HG03565 (cell line): ENCODE results near the gene TNPO1.

Source experiments
- ATAC-seq: cut with Tn5 transposase; IDR thresholded peaks from one replicate; pipeline ENCODE4 v1.9.1; 2021; ENCODE audit warnings: mild to moderate bottlenecking, moderate library complexity; ENCODE audit not compliant: unreplicated experiment

Gene TNPO1

GRCh38 chr5:72850113-72850512, 33.7 kb downstream of the TNPO1 start:
- no peak for ATAC-seq

GRCh38 chr5:72852356-72852755, 35.9 kb downstream of the TNPO1 start:
- no peak for ATAC-seq

GRCh38 chr5:72854419-72854818, 38.0 kb downstream of the TNPO1 start:
- no peak for ATAC-seq

- ATAC-seq, result no peak
These were observed 39.4 kb downstream of the TNPO1 start for GRCh38 chr5:72855821-72856220.

GRCh38 chr5:72857396-72857795, 40.9 kb downstream of the TNPO1 start:
- no peak for ATAC-seq

GRCh38 chr5:72859127-72859526, 42.7 kb downstream of the TNPO1 start:
- ATAC-seq, result no peak

- no peak for ATAC-seq
These were observed 44.0 kb downstream of the TNPO1 start for GRCh38 chr5:72860499-72860898.

- no peak for ATAC-seq
These were observed 55.0 kb downstream of the TNPO1 start for GRCh38 chr5:72871366-72872024.

GRCh38 chr5:72878854-72879253, 62.4 kb downstream of the TNPO1 start:
- ATAC-seq, result no peak

- no peak for ATAC-seq
These were observed 66.5 kb downstream of the TNPO1 start for GRCh38 chr5:72882989-72883388.

- ATAC-seq, result no peak
These were observed 67.4 kb downstream of the TNPO1 start for GRCh38 chr5:72883850-72884249.

GRCh38 chr5:72884892-72885291, 68.4 kb downstream of the TNPO1 start:
- no peak for ATAC-seq

- no peak for ATAC-seq
These were observed 69.4 kb downstream of the TNPO1 start for GRCh38 chr5:72885824-72886223.

- ATAC-seq, result no peak
These were observed 72.1 kb downstream of the TNPO1 start for GRCh38 chr5:72888595-72888994.

- no peak for ATAC-seq
These were observed 72.9 kb downstream of the TNPO1 start for GRCh38 chr5:72889324-72889723.

- no peak for ATAC-seq
These were observed 76.4 kb downstream of the TNPO1 start for GRCh38 chr5:72892846-72893245.

- no peak for ATAC-seq
These were observed 79.3 kb downstream of the TNPO1 start for GRCh38 chr5:72895758-72896157.

- ATAC-seq, result no peak
These were observed 90.3 kb downstream of the TNPO1 start for GRCh38 chr5:72906806-72907205.

- ATAC-seq, result no peak
These were observed 92.2 kb downstream of the TNPO1 start for GRCh38 chr5:72908664-72909063.

- no peak for ATAC-seq
These were observed 100.9 kb downstream of the TNPO1 start for GRCh38 chr5:72917371-72917776.

GRCh38 chr5:72920690-72921502, 104.4 kb downstream of the TNPO1 start:
- ATAC-seq, result no peak

- no peak for ATAC-seq
These were observed 105.4 kb downstream of the TNPO1 start for GRCh38 chr5:72921886-72922285.
